ENCODE results near the gene PDE4B. TPM values are rescaled to one million over a fixed set of nuclear protein-coding genes. Genes with fewer than 3 reads are reported as not detected.

Gene PDE4B
- total and polyA plus RNA-seq, 10 of the 15 experiments (the other 5 are each of a cell fraction or from before 2014, with no cell fraction given), result 3.0 to 13.2 (median 5.7) TPM

DNA sequence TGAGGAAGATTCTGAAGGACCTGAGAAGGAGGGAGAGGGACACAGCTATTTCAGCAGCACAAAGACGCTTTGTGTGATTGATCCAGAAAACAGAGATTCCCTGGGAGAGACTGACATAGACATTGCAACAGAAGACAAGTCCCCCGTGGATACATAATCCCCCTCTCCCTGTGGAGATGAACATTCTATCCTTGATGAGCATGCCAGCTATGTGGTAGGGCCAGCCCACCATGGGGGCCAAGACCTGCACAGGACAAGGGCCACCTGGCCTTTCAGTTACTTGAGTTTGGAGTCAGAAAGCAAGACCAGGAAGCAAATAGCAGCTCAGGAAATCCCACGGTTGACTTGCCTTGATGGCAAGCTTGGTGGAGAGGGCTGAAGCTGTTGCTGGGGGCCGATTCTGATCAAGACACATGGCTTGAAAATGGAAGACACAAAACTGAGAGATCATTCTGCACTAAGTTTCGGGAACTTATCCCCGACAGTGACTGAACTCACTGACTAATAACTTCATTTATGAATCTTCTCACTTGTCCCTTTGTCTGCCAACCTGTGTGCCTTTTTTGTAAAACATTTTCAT is 579.9 kb downstream of the PDE4B start (continued):
- TF ChIP-seq POLR2AphosphoS5 (IDR thresholded peaks at IDR 0.05; ENCODE audit: low read length), result peak; percentile 25; the same call in 1 of the 2 replicates

DNA sequence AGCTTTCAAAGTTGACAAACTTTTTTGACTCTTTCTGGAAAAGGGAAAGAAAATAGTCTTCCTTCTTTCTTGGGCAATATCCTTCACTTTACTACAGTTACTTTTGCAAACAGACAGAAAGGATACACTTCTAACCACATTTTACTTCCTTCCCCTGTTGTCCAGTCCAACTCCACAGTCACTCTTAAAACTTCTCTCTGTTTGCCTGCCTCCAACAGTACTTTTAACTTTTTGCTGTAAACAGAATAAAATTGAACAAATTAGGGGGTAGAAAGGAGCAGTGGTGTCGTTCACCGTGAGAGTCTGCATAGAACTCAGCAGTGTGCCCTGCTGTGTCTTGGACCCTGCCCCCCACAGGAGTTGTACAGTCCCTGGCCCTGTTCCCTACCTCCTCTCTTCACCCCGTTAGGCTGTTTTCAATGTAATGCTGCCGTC is 580.5 kb downstream of the PDE4B start:
- WGBS (ENCODE audit: insufficient coverage, insufficient replicate concordance, low lambda C conversion rate, missing lambda C conversion rate), result 2% methylated on average over 4 of the region's 4 CpGs
- Histone ChIP-seq H3K4me3 (no peak overlapping the region), H3K36me3 (ENCODE audit: control insufficient read depth in 2 of 2, insufficient read depth in 2 of 2, low read length in 1 of 2) (peaks cover 5% of the 10 kb centered on the region in 2 experiments; a peak in 3 of 4 replicates), H3K4me1 (ENCODE audit: control insufficient read depth, insufficient read depth, low read length) (peaks cover 58% of the 10 kb centered on the region), H2AFZ (ENCODE audit: control insufficient read depth, low read depth, low read length) (no peak overlapping the region; the same call in 1 of the 2 replicates), H3K27ac (ENCODE audit: control insufficient read depth, insufficient read depth) (peak overlapping the region; percentile 92), H3K9me3 (replicated peaks; ENCODE audit: control insufficient read depth, insufficient read depth, low read length) (no peaks in the 10 kb centered on the region), H3K79me2 (ENCODE audit: control insufficient read depth, insufficient read depth, low read length) (no peaks in the 10 kb centered on the region), H3K27me3 (replicated peaks in 1 of 2; ENCODE audit: control insufficient read depth in 2 of 2, insufficient read depth in 2 of 2, low read length in 1 of 2) (no peaks in the 10 kb centered on the region), H3K4me2 (ENCODE audit: control insufficient read depth, insufficient read depth) (peak overlapping the region; percentile 73), H4K20me1 (ENCODE audit: control insufficient read depth, insufficient read depth) (no peaks in the 10 kb centered on the region), H3K9ac (ENCODE audit: control insufficient read depth, insufficient read depth, low read length) (peak overlapping the region; percentile 49)
- FAIRE-seq, result no peak
- POLR2A ChIA-PET, result interaction anchor here (0.6 to 2.1 kb wide), 7 partner anchors 10 to 72 kb away, joined by 3 to 10 read pairs (median 5); no protein-coding TSS in a partner anchor
- ATAC-seq, result no peak
- RAD21 ChIA-PET (ENCODE audit: unreplicated experiment), result interaction anchor here (0.7 to 7.5 kb wide), 14 partner anchors 11 to 121 kb away, joined by 3 to 163 read pairs (median 7); no protein-coding TSS in a partner anchor
- CTCF ChIA-PET, result interaction anchor here (0.5 to 24.3 kb wide), 9 partner anchors 11 to 72 kb away, joined by 3 to 396 read pairs (median 29); no protein-coding TSS in a partner anchor
- no peak for DNase-seq (ENCODE audit: low read depth, low spot score)
- in situ Hi-C loops (cut with MboI), result no loop called here
- SMC1A ChIA-PET (ENCODE audit: uncharacterized antibody, unreplicated experiment), result interaction anchor here (0.6 to 23.1 kb wide), 19 partner anchors 8 to 119 kb away, joined by 3 to 463 read pairs (median 5); no protein-coding TSS in a partner anchor
- TF ChIP-seq POLR2A (IDR thresholded peaks at IDR 0.05; ENCODE audit: low read depth, low read length), result peak; percentile 31; the same call in 1 of the 2 replicates
- no peak for TF ChIP-seq EP300 (IDR thresholded peaks at IDR 0.05; ENCODE audit: borderline replicate concordance in 1 of 2, control insufficient read depth in 1 of 2, low read depth in 2 of 2, low read length in 2 of 2)
- intact Hi-C loops (cut with micrococcal nuclease; ENCODE audit: unreplicated experiment), result loop anchor here (10.0 kb wide), 2 partner anchors 558 to 562 kb away; no protein-coding TSS in a partner anchor
- no TSS peak for BruUV-seq (replicated peaks)

All from GM12878 (cell line).